Activated CD8-positive, alpha-beta T cell treated with anti-CD3 and anti-CD28 coated beads for 36 hours (primary cell): ENCODE results near the gene UBE4B. TPM values are rescaled to one million over a fixed set of nuclear protein-coding genes. Genes with fewer than 3 reads are reported as not detected.

Experiments used
- ATAC-seq: fragments of 200-7000 bp; cut with Tn5 transposase; one replicate; pipeline ENCODE4 v1.10.0; 2021; ENCODE audit warnings: mild to moderate bottlenecking, moderate library complexity
- CTCF ChIA-PET: fragments of 350-600 bp; sonication (Branson Sonifier 250); formaldehyde crosslinking; loops from one replicate; lab custom pipeline; 2021; ENCODE audit warnings: antibody characterized with exemption; lab: Charles Lee
- POLR2A ChIA-PET: fragments of 350-600 bp; sonication (Branson Sonifier 250); formaldehyde crosslinking; loops from one replicate; lab custom pipeline; 2021; ENCODE audit warnings: antibody characterized with exemption; lab: Charles Lee
- DNase-seq: peaks from one replicate; pipeline ENCODE4 v3.0.0-alpha.2; 2020
- H3K27ac Mint-ChIP-seq: one replicate; pipeline ENCODE4 v1.8.0; 2021; ENCODE audit warnings: mild to moderate bottlenecking, mixed read lengths
- H3K27me3 Mint-ChIP-seq: one replicate; pipeline ENCODE4 v1.8.0; 2021; ENCODE audit warnings: mixed read lengths
- H3K36me3 Mint-ChIP-seq: one replicate; pipeline ENCODE4 v1.8.0; 2021; ENCODE audit warnings: low read depth, mixed read lengths
- H3K4me1 Mint-ChIP-seq: one replicate; pipeline ENCODE4 v1.8.0; 2021; ENCODE audit warnings: low read depth, mixed read lengths
- H3K4me3 Mint-ChIP-seq: one replicate; pipeline ENCODE4 v1.8.0; 2021; ENCODE audit warnings: mild to moderate bottlenecking, moderate library complexity, mixed read lengths
- H3K9me3 Mint-ChIP-seq: one replicate; pipeline ENCODE4 v1.8.0; 2021; ENCODE audit warnings: mixed read lengths
- intact Hi-C: fragments of 100-400 bp; cut with micrococcal nuclease; formaldehyde crosslinking; loops from one replicate; pipeline ENCODE4 v1.10.0; 2022
- microRNA-seq: library from miRNA; unstranded; fragments of <30 nt; microRNA quantifications from one replicate; pipeline ENCODE4 v1.2.0, GENCODE V29; 2022; ENCODE audit warnings: borderline microRNAs expressed, borderline replicate concordance
- total RNA-seq, 2 experiments: library from RNA; stranded (reverse); gene quantifications; one replicate each; pipeline ENCODE4 v1.2.3, GENCODE V29; 2021
- TF ChIP-seq, protein P1 (sequence below): fragments of 200-600 bp; IDR thresholded peaks from one replicate; pipeline ENCODE4 v1.8.0; 2022; ENCODE audit warnings: antibody characterized with exemption, mild to moderate bottlenecking

Gene UBE4B
- total RNA-seq, 2 experiments from 2014 or later, result 21.0 to 26.2 TPM

DNA sequence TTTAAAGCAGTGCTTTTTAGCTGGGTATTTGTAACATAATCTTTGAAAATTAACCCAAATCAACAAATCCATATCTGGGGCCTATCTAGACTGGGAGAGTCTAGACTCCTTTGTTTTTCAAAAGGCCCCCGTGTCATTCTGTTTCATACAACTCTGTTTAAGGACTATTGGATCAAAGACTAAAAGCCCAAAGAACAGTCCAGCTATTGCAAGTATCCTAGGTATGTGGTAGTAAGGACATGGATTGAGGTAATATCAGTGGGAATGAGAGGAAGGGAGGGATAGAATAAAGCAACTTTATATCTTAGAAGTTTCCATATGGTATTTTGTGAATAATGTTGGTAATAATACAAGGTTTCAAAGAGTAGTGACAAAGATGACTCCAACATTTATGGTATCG lies 195.8 kb downstream of the UBE4B start:
- ATAC-seq (no peak), DNase-seq (no peak)
- no peaks in the 10 kb centered on the region for H3K9me3 Mint-ChIP-seq
- CTCF ChIA-PET, result interaction anchor here (1.2 to 4.7 kb wide), 2 partner anchors 9 to 19 kb away, joined by 3 to 24 read pairs; partner anchors contain the start of gene KIF1B
- peaks cover 5% of the 10 kb centered on the region for H3K4me1 Mint-ChIP-seq
- intact Hi-C loops, result no loop called here
- no peaks in the 10 kb centered on the region for H3K36me3 Mint-ChIP-seq
- POLR2A ChIA-PET, result no interaction called here
- no peak overlapping the region for H3K4me3 Mint-ChIP-seq
- no peak overlapping the region for H3K27ac Mint-ChIP-seq
- H3K27me3 Mint-ChIP-seq, result no peaks in the 10 kb centered on the region
- TF ChIP-seq, protein P1, sequence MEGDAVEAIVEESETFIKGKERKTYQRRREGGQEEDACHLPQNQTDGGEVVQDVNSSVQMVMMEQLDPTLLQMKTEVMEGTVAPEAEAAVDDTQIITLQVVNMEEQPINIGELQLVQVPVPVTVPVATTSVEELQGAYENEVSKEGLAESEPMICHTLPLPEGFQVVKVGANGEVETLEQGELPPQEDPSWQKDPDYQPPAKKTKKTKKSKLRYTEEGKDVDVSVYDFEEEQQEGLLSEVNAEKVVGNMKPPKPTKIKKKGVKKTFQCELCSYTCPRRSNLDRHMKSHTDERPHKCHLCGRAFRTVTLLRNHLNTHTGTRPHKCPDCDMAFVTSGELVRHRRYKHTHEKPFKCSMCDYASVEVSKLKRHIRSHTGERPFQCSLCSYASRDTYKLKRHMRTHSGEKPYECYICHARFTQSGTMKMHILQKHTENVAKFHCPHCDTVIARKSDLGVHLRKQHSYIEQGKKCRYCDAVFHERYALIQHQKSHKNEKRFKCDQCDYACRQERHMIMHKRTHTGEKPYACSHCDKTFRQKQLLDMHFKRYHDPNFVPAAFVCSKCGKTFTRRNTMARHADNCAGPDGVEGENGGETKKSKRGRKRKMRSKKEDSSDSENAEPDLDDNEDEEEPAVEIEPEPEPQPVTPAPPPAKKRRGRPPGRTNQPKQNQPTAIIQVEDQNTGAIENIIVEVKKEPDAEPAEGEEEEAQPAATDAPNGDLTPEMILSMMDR, result no peak

DNA sequence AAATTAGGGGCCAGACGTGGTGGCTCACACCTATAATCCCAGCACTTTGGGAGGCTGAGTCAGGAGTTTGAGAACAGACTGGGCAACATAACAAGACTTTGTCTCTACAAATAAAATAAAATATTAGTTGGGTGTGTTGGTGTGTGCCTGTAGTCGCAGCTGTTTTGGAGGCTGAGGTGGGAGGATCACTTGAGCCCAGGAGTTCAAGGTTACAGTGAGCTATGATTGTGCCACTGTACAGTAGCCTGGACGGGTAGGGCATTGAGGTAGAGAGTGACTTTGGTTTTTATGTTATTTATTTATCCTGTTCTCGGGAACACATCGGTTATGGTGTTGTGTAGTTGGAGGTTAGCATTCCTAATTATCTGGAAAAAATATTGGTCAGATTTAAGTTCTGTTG lies 197.1 kb downstream of the UBE4B start:
- Mint-ChIP-seq H3K27me3 (no peaks in the 10 kb centered on the region), H3K36me3 (no peaks in the 10 kb centered on the region), H3K4me1 (peaks cover 5% of the 10 kb centered on the region), H3K9me3 (no peaks in the 10 kb centered on the region), H3K27ac (no peak overlapping the region), H3K4me3 (no peak overlapping the region)
- CTCF ChIA-PET, result interaction anchor here (4.7 kb wide), 1 partner anchor 20 kb away, joined by 24 read pairs; the partner anchor contains the start of gene KIF1B
- ATAC-seq, result no peak
- TF ChIP-seq, protein P1, result no peak
- intact Hi-C loops, result no loop called here
- POLR2A ChIA-PET, result no interaction called here
- no peak for DNase-seq

Small RNA genes within 50 kb of the gene (microRNA-seq; reads per million reads assigned to microRNA genes)
- not detected for gene MIR1273D

Other genes with a start within 250 kb of the UBE4B start
- gene CLSTN1, start 209.0 kb upstream of the UBE4B start, total RNA-seq, result 10 to 100 TPM; 29.3 to 29.9 TPM
- gene CTNNBIP1, start 122.7 kb upstream of the UBE4B start, total RNA-seq, result 1 to 10 TPM; 9.0 to 9.6 TPM
- 10 to 100 TPM; 23.9 to 24.2 TPM for gene LZIC, start 89.6 kb upstream of the UBE4B start, total RNA-seq
- gene NMNAT1, start 89.5 kb upstream of the UBE4B start, total RNA-seq, result 1 to 10 TPM; 7.7 to 9.6 TPM
- gene RBP7, start 35.7 kb upstream of the UBE4B start, total RNA-seq, result not detected
- gene KIF1B, start 177.6 kb downstream of the UBE4B start, total RNA-seq, result 1 to 10 TPM; 7.1 to 8.9 TPM